ENCODE data around the gene LETMD1. TPM values are rescaled to one million over a fixed set of nuclear protein-coding genes. Genes with fewer than 3 reads are reported as not detected.
"Not testable (repeated sequence)": the region's sequence is repeated elsewhere in the genome, so short reads cannot be mapped to it uniquely, and the experiment has no call there.

LETMD1 gene
- polyA plus RNA-seq, 6 donors from 2014 or later, result 17.9 to 32.7 (median 24.8) TPM

DNA sequence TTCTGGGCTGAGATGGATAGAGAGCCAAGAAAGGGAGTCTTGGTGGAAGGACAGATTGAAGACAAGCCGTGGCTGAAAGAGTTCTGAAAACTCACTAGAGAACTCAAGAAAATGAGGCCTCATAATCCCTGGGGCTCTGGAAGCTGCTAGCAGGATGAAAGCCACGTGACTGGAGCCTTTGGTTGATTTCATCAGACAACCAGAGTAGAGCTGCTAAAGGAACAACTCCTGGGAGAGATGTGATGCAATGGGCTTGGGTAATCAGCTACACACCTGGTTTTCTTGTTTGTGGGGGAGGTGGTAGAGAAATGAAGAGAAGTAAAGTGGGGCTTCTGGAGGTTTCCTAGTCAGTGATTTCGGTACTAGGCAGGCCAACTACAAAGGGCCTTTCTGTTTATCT lies 21.9 kb downstream of the LETMD1 start:
- DNase-seq (no peak), ATAC-seq (ENCODE audit: low read depth in 2 of 2) (no peak)
- Mint-ChIP-seq H3K36me3 (peaks cover 8% of the 10 kb centered on the region in 2 donors), H3K27ac (peak overlapping the region in 2 of 6 donors; percentile 29 to 49), H3K27me3 (no peaks in the 10 kb centered on the region), H3K4me1 (peaks cover 0 to 4% (median 0%) of the 10 kb centered on the region in 3 donors), H3K4me3 (no peak overlapping the region), H3K9me3 (no peaks in the 10 kb centered on the region)

DNA sequence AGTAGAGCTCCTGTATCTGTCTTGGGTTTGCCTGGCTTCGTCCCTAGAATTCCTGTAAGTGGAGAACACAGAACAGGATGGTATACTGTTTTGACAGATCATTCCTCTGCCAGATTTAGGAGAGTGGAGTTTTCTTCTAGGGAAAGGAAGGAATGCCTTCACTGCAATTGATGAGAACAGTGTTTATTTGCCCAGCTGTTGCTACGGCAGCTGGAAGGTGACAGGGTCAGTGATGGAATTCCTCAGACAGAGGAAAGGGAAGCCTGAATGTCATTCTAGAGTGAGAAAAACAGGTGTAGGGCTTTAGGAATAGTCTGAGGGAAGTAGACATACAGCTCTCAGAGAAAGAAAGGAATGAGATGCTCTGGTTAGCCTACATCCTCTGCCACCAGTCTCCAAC lies 23.5 kb downstream of the LETMD1 start:
- Mint-ChIP-seq H3K27me3 (no peaks in the 10 kb centered on the region), H3K9me3 (no peaks in the 10 kb centered on the region), H3K4me1 (peaks cover 0 to 12% (median 2%) of the 10 kb centered on the region in 3 donors), H3K36me3 (peaks cover 8% of the 10 kb centered on the region in 2 donors), H3K4me3 (no peak overlapping the region), H3K27ac (peak overlapping the region in 2 of 6 donors; percentile 15 to 38)
- DNase-seq, result no peak
- ATAC-seq (ENCODE audit: low read depth in 2 of 2), result no peak

DNA sequence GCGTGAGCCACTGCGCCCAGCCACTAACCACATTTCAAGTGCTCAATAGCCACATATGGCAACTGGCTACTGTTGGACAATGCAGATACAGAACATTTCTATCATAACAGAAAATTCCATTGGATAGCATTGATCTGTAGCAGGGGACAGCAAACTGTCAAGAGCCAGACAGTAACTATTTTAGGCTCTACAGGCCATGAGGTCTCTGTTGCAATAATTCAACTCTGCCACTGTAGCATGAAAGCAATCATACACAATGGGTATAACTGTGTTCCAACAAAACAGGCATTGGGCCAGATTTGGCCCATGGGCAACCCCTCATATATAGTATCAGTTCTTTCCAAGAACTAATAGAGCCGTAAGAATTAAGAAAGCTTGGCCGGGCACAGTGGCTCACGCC lies 27.3 kb downstream of the LETMD1 start:
- no peak for DNase-seq
- H3K27me3 Mint-ChIP-seq, result no peaks in the 10 kb centered on the region
- ATAC-seq (ENCODE audit: low read depth in 2 of 2), result no peak
- H3K36me3 Mint-ChIP-seq, result no peaks in the 10 kb centered on the region
- peaks cover 0 to 13% (median 5%) of the 10 kb centered on the region in 3 donors for H3K4me1 Mint-ChIP-seq
- no peak overlapping the region for H3K27ac Mint-ChIP-seq
- H3K4me3 Mint-ChIP-seq, result no peak overlapping the region
- no peaks in the 10 kb centered on the region for H3K9me3 Mint-ChIP-seq

DNA sequence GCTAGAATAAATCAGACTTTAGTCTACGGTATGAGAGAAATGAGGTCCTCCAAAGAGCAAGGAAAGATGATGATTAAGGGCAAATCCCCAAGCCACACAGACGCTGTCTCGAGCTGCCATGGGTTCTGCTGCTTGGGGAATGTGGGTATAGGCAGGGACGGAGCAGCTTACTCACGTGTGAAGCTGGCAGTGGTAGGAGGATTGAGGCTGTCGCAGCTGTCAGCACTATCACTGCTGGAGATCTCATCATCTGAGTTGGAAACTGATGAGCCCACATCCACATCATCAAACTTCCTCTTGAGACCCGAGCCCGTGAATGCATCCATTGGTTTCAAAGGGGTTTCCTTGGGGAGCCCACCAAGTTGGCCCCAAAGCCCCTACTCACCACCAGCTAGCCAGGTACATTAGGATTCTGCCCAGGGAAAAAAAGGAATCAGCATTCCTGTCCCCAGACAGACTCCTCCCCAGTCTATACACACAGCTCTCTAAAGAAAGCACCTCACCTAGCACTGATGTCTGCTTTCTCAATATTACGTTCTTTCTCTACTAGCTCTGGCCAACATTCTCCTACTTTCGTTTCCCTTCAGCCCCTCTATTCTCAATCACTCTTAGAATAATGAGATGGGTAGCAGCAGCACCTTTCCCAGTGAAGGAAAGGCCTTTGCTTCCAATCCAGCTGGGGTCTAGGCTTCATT lies 28.3 kb downstream of the LETMD1 start:
- H3K9me3 Mint-ChIP-seq, result no peaks in the 10 kb centered on the region
- DNase-seq (no peak), ATAC-seq (ENCODE audit: low read depth in 2 of 2) (no peak)
- H3K27ac Mint-ChIP-seq, result no peak overlapping the region
- no peak overlapping the region for H3K4me3 Mint-ChIP-seq
- peaks cover 2 to 14% (median 7%) of the 10 kb centered on the region in 3 donors for H3K4me1 Mint-ChIP-seq
- no peaks in the 10 kb centered on the region for H3K36me3 Mint-ChIP-seq
- H3K27me3 Mint-ChIP-seq, result no peaks in the 10 kb centered on the region

DNA sequence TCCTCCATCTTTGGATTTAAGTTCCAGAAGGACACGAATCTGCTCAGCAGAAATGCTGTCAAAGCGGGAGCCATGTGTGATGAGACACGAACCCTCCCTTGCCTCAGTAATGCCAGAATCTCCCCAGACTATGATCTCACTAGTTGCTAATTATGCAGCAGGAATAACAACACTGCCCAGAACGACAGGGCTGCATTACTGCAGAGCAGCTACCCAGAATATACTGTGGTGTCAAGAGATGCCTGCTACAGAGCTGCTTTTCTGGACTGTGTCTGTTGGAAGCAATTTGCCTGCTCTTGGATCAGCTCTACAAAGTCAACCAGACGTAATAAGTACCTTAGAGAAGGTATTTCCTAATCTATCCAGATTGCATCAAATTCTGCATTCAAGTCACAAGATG lies 29.8 kb downstream of the LETMD1 start:
- H3K27ac Mint-ChIP-seq, result no peak overlapping the region

DNA sequence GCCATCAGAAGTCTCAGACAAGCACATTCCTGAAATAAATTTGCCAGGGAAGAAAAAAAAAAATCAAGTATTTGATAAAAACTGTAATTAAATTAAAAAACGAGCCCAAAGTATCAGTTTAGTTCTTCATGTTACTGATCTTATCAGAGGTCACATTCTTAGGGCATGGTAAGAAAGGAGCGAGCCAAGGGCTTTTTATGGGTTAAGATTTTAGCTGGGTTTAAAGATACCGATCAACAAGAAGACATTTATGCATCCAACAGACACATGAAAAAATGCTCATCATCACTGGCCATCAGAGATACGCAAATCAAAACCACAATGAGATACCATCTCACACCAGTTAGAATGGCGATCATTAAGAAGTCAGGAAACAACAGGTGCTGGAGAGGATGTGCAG lies 30.2 kb downstream of the LETMD1 start:
- not testable (repeated sequence) for H3K27ac Mint-ChIP-seq; H3K27me3 Mint-ChIP-seq; DNase-seq; ATAC-seq (ENCODE audit: low read depth in 2 of 2); H3K36me3 Mint-ChIP-seq; H3K9me3 Mint-ChIP-seq
- Mint-ChIP-seq H3K4me1 (peaks cover 22 to 27% (median 22%) of the 10 kb centered on the region in 3 donors), H3K4me3 (peak overlapping the region in 1 of 8 donors; percentile 42)

More for the DNA sequence above, 29.8 kb downstream of the LETMD1 start:
- ATAC-seq (ENCODE audit: low read depth in 2 of 2) (no peak), DNase-seq (no peak)
- H3K36me3 Mint-ChIP-seq, result no peaks in the 10 kb centered on the region
- H3K27me3 Mint-ChIP-seq, result no peaks in the 10 kb centered on the region
- peaks cover 18 to 24% (median 20%) of the 10 kb centered on the region in 3 donors for H3K4me1 Mint-ChIP-seq
- no peaks in the 10 kb centered on the region for H3K9me3 Mint-ChIP-seq
- peak overlapping the region in 2 of 8 donors; percentile 5 to 42 for H3K4me3 Mint-ChIP-seq

DNA sequence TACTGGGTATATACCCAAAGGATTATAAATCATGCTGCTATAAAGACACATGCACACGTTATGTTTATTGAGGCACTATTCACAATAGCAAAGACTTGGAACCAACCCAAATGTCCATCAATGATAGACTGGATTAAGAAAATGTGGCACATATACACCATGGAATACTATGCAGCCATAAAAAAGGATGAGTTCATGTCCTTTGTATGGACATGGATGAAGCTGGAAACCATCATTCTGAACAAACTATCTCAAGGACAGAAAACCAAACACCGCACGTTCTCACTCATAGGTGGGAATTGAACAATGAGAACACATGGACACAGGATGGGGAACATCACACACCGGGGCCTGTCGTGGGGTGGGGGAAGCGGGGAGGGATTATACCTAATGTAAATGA lies 30.7 kb downstream of the LETMD1 start:
- Mint-ChIP-seq H3K4me3 (peak overlapping the region in 1 of 8 donors; percentile 6), H3K4me1 (peaks cover 26 to 31% (median 27%) of the 10 kb centered on the region in 3 donors)
- not testable (repeated sequence) for DNase-seq; H3K36me3 Mint-ChIP-seq; H3K9me3 Mint-ChIP-seq; ATAC-seq (ENCODE audit: low read depth in 2 of 2); H3K27me3 Mint-ChIP-seq; H3K27ac Mint-ChIP-seq

DNA sequence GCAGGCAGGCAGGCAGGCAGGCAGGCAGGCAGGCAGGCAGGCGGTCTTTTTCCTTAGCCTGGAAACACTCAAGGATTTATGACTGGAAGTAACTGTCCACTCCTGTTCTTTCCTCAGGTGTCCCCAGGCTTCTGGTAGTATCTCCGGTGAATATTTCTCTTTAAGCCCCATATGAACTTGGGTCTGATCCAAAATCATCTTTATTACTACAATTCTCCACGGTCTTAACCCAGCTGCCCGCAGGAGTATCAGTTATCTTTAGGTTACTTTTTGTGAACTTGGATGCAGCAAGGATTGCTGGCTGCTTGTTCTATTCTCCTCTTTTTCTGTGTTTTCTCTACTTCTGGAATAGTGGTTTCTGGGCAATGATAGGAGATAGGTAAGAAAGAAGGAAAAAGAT lies 32.0 kb downstream of the LETMD1 start:
- peak overlapping the region in 1 of 6 donors; percentile 7 for H3K27ac Mint-ChIP-seq
- no peaks in the 10 kb centered on the region for H3K9me3 Mint-ChIP-seq
- ATAC-seq (ENCODE audit: low read depth in 2 of 2) (no peak), DNase-seq (no peak)
- peaks cover 28 to 34% (median 30%) of the 10 kb centered on the region in 3 donors for H3K4me1 Mint-ChIP-seq
- H3K4me3 Mint-ChIP-seq, result peak overlapping the region in 1 of 8 donors; percentile 40
- no peaks in the 10 kb centered on the region for H3K36me3 Mint-ChIP-seq
- H3K27me3 Mint-ChIP-seq, result no peaks in the 10 kb centered on the region

DNA sequence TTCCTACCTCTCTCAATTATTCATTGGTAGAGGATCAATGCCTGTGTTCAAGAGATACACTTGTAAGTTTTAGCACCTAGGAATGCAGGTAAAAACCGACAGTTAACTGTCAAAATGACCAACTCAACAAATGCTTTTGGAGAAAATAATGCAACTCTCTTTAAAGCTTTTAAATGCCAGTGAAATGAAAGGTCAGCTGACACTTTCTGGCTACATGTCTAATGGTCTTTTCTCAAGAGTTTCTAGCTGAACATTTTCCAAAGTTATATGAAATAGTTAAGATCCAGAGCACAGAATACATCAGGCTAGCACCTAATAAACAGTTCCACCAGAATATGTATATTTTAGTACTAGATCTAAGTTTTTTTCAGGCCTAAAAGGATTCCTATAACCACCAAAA lies 33.3 kb downstream of the LETMD1 start:
- Mint-ChIP-seq H3K9me3 (no peaks in the 10 kb centered on the region), H3K36me3 (no peaks in the 10 kb centered on the region), H3K4me1 (peaks cover 28 to 32% (median 29%) of the 10 kb centered on the region in 3 donors), H3K27ac (no peak overlapping the region), H3K4me3 (peak overlapping the region in 5 of 8 donors; percentile 91 to 99 (median 96)), H3K27me3 (no peaks in the 10 kb centered on the region)
- no peak for ATAC-seq (ENCODE audit: low read depth in 2 of 2)
- DNase-seq, result no peak

DNA sequence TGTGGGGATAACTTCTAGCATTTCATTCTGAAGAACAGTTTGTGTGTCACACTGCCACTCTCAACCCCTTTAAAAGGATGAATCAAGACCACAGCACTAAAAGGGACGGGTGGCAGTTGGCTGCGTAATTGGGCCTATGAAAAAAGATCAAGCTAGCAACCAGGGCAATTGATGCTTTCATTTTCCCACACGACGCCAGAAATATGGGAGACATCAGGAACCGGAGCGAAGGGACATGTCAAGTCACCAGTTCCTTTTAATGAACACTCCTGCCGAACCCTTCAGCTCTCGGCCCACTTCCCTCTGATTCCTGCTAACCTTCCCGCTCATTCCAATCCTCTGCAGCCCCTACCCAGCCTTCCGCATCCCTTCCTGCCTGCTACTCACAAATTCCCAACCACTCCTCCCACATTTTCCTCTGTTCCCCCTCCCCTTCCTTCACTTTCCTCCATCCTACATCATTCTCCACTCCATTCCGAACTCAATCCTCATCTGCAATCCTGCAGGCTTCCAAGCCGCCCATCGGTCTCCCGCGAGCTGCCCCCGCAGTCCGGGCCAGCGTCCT lies 34.5 kb downstream of the LETMD1 start:
- H3K27ac Mint-ChIP-seq, result peak overlapping the region in 5 of 6 donors; percentile 64 to 95 (median 93)
- ATAC-seq (ENCODE audit: low read depth in 2 of 2) (no peak), DNase-seq (peak; percentile 2)
- no peaks in the 10 kb centered on the region for H3K27me3 Mint-ChIP-seq
- H3K4me1 Mint-ChIP-seq, result peaks cover 25 to 32% (median 25%) of the 10 kb centered on the region in 3 donors
- no peaks in the 10 kb centered on the region for H3K36me3 Mint-ChIP-seq
- H3K4me3 Mint-ChIP-seq, result peak overlapping the region; percentile 91 to 99 (median 96)
- no peaks in the 10 kb centered on the region for H3K9me3 Mint-ChIP-seq

DNA sequence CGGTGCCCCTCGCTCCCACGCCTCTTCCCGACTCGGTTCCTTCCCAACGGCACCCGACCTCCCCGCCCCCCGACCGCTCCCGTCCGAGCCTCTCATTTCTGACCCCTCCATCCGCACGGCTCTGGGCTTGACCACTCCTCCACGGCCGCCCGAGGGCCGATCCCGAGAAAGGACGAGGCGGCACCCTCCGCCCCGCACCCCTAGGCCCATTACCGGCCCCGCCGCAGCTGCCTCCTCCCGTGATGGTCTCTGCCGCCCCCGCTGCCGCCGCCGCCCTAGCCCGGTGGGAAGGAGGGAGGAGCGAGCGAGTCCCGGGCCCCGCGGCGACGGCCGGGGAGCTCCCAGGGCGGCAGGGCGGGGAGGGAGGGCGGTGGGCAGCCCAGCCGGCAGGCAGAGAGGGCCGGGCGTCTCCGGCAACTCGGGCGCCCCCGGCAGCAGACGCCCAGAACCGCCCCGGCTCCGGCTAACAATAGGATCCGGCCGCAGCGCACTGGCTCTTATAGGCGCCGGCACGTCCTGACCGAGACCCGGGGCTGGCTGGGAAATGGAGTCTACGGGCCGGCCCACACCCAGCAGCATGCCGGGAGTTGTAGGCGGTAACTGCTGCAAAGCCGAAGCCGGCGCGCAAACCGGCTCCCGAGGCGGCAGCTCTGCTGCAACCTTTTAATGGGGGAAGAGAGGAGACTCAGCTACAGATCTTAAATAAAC lies 35.2 kb downstream of the LETMD1 start, which contains the start of gene CSRNP2:
TSS of gene CSRNP2 (minus strand) at position 471 of the 708 bp plus-strand sequence. CDS start 7,035 bp downstream, outside the sequence.
- DNase-seq (peak; percentile 95), ATAC-seq (ENCODE audit: low read depth in 2 of 2) (peak; percentile 99 to 100)
- Mint-ChIP-seq H3K27ac (peak within 1 kb of the TSS in 5 of 6 donors; percentile 76 to 95 (median 93)), H3K36me3 (no peaks in the 10 kb centered on the region), H3K4me3 (peak within 1 kb of the TSS; percentile 91 to 99 (median 96)), H3K9me3 (no peaks in the 10 kb centered on the region), H3K4me1 (peaks cover 25 to 32% (median 25%) of the 10 kb centered on the region in 3 donors), H3K27me3 (no peaks in the 10 kb centered on the region)

DNA sequence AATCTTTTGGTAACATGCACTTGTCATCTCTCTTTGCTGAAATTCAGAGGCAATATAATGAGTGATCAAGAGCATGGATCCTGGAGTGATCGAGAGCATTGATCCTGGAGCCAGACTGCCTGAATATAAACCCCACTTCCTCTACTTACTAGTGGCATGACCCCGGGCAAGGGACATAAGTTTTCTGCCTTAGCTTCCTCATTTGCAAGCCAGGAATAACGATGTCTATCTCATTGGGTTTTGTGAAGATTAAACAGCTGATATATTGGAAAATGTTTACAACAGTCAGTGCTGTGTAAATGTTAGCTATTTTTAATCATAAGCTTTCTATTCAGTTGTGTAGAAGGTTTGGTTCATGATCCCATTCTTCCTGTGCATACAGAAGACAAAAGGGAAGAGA lies 37.6 kb downstream of the LETMD1 start:
- no peak overlapping the region for H3K27ac Mint-ChIP-seq

DNA sequence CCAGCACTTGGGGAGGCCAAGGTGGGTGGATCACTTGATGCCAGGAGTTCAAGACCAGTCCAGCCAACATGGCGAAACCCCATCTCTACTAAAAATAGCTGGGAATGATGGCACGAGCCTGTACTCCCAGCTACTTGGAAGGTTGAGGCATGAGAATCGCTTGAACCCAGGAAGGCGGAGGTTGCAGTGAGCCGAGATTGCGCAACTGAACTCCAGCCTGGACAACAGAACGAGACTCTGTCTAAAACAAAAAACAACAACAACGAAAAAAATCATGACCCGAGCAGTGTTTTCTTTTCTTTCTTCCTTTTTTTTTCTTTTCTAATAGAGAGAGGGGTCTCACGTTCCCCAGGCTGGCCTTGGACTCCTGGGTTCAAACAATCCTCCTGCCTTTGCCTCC lies 38.8 kb downstream of the LETMD1 start:
- no peak overlapping the region for H3K27ac Mint-ChIP-seq
- H3K36me3 Mint-ChIP-seq, result no peaks in the 10 kb centered on the region
- H3K4me1 Mint-ChIP-seq, result peaks cover 18 to 24% (median 21%) of the 10 kb centered on the region in 3 donors
- H3K4me3 Mint-ChIP-seq, result peak overlapping the region in 1 of 8 donors; percentile 60
- H3K9me3 Mint-ChIP-seq, result no peaks in the 10 kb centered on the region
- ATAC-seq (ENCODE audit: low read depth in 2 of 2) (no peak), DNase-seq (no peak)
- H3K27me3 Mint-ChIP-seq, result no peaks in the 10 kb centered on the region

More for the DNA sequence above, 37.6 kb downstream of the LETMD1 start:
- no peak for ATAC-seq (ENCODE audit: low read depth in 2 of 2)
- no peaks in the 10 kb centered on the region for H3K36me3 Mint-ChIP-seq
- H3K4me1 Mint-ChIP-seq, result peaks cover 21 to 32% (median 22%) of the 10 kb centered on the region in 3 donors
- H3K4me3 Mint-ChIP-seq, result peak overlapping the region in 2 of 8 donors; percentile 6 to 73
- DNase-seq, result no peak
- no peaks in the 10 kb centered on the region for H3K9me3 Mint-ChIP-seq
- H3K27me3 Mint-ChIP-seq, result no peaks in the 10 kb centered on the region

Data from naive B cell (primary cell).